ENCODE measurements around the gene DHRS3.

GRCh38 chr1:12570291-12570690, 47.7 kb downstream of the DHRS3 start:
- TF ChIP-seq POLR2A (IDR thresholded peaks at IDR 0.05) (no peak), POLR2AphosphoS5 (IDR thresholded peaks at IDR 0.05) (no peak), EP300 (IDR thresholded peaks at IDR 0.05) (no peak)
- TF ChIP-seq, protein P1, sequence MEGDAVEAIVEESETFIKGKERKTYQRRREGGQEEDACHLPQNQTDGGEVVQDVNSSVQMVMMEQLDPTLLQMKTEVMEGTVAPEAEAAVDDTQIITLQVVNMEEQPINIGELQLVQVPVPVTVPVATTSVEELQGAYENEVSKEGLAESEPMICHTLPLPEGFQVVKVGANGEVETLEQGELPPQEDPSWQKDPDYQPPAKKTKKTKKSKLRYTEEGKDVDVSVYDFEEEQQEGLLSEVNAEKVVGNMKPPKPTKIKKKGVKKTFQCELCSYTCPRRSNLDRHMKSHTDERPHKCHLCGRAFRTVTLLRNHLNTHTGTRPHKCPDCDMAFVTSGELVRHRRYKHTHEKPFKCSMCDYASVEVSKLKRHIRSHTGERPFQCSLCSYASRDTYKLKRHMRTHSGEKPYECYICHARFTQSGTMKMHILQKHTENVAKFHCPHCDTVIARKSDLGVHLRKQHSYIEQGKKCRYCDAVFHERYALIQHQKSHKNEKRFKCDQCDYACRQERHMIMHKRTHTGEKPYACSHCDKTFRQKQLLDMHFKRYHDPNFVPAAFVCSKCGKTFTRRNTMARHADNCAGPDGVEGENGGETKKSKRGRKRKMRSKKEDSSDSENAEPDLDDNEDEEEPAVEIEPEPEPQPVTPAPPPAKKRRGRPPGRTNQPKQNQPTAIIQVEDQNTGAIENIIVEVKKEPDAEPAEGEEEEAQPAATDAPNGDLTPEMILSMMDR (IDR thresholded peaks at IDR 0.05), result no peak
